Testis (tissue), 2 donors: ENCODE measurements around the gene CACNA1C.

ENCODE experiments used
- CTCF ChIP-seq, 3 experiments: fragments of 450-650 bp in 2 of 3; fragments of 200-600 bp in 1 of 3; sonication (generic) in 1 of 3; IDR thresholded peaks; one replicate each; pipeline ENCODE4 v1.5.1; 2016 to 2019; ENCODE audit warnings: antibody characterized with exemption in 3 of 3, mild to moderate bottlenecking in 2 of 3, moderate library complexity in 1 of 3
- POLR2A ChIP-seq: fragments of 450-650 bp; IDR thresholded peaks from one replicate; pipeline ENCODE4 v1.6.1; 2017; ENCODE audit warnings: antibody characterized with exemption, mild to moderate bottlenecking, moderate library complexity

DNA sequence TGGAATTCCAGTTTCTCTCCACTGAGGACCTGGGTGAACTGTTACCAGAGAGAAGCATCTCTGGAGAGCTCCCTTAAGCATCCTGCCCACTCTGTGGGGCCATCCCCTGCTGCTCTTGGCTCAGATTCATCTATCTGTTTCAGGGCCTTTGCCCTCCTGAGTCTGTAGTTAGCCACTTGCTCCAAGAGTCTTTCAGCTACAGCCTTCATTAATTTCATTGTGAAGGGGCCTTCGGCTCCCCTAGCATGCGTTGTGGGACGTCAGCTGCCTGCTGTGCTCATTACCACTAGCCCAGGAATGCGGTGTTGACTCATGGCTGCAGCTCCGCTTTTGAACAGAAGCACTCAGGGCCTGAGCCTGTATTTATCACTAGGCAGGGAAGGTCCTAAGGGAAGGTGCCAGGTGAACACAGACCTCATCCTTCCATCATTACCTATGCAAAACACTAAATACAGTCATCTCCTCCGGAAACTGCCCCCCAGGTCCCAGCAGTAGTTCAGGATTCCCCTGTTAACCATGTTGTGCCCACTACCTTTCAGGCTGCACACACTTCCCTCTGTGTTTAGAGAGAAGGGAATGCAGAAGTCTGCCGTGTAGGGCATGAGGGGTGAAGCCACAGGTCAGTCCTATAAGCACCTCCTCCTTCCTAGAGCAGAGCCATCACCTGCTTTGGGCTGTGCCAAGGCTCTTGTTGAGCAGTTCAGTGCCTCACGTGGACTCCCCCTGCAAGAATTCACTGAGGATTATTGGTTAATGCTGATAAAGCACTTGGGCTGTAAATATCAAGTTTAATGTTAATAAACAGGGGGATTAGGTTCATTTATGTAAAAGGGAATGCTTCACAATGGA, 191.4 kb downstream of the CACNA1C start:
- TF ChIP-seq CTCF (IDR thresholded peaks at IDR 0.05) = no peak
- no peak for TF ChIP-seq POLR2A
